SK-N-SH (cell line): Measurements from ENCODE around the gene C5orf24. TPM values are rescaled to one million over a fixed set of nuclear protein-coding genes. Genes with fewer than 3 reads are reported as not detected.

Source experiments
- CTCF ChIA-PET: fragments of 300-600, 350-600 bp; formaldehyde crosslinking; extraction: SDS; loops from one replicate; lab custom pipeline; 2021; lab: Yijun Ruan, JAX
- POLR2A ChIA-PET: fragments of 350-600 bp; sonication (Branson Sonifier 250); formaldehyde crosslinking; extraction: SDS; loops from one replicate; lab custom pipeline; 2020; ENCODE audit warnings: antibody characterized with exemption, inconsistent platforms; lab: Yijun Ruan, JAX
- DNase-seq: peaks from one replicate; pipeline ENCODE4 v3.0.0; 2012
- H2AFZ ChIP-seq: fragments of 200-600 bp; sonication (generic); 2 replicates; pipeline ENCODE4 v1.8.1; 2016; ENCODE audit warnings: antibody characterized with exemption, mild to moderate bottlenecking, low read depth
- H3F3A ChIP-seq: fragments of 200-600 bp; sonication (generic); replicated peaks from 2 replicates; pipeline ENCODE3; 2016; ENCODE audit warnings: antibody characterized with exemption, mild to moderate bottlenecking; ENCODE audit not compliant: insufficient read depth
- H3K27ac ChIP-seq, 2 experiments: fragments of 200-500 bp in 1 of 2; fragments of 200-600 bp in 1 of 2; sonication (Bioruptor generic) in 1 of 2; sonication (generic), shearing (Covaris generic) in 1 of 2; 2 replicates each; pipeline versions ENCODE4 v1.5.1 to v1.6.1; 2014 to 2016; ENCODE audit warnings: low read depth in 2 of 2, inconsistent platforms in 1 of 2, low read length in 1 of 2, mild to moderate bottlenecking in 1 of 2, mixed read lengths in 1 of 2
- H3K27me3 ChIP-seq: fragments of 200-600 bp; sonication (generic), shearing (Covaris generic); 2 replicates; pipeline ENCODE4 v1.6.1; 2016; ENCODE audit warnings: mixed run types; ENCODE audit not compliant: insufficient read depth
- H3K36me3 ChIP-seq, 2 experiments: fragments of 200-500 bp in 1 of 2; fragments of 200-600 bp in 1 of 2; sonication (Bioruptor generic) in 1 of 2; sonication (generic) in 1 of 2; replicated peaks in 1 of 2; 2 replicates each; pipeline versions ENCODE3 to v1.5.1; 2014 to 2016; ENCODE audit warnings: low read length in 1 of 2, mild to moderate bottlenecking in 1 of 2; ENCODE audit not compliant: insufficient read depth in 2 of 2, control insufficient read depth in 1 of 2
- H3K4me1 ChIP-seq, 2 experiments: fragments of 200-500 bp in 1 of 2; fragments of 200-600 bp in 1 of 2; sonication (Bioruptor generic) in 1 of 2; sonication (generic), shearing (Covaris generic) in 1 of 2; 2 replicates each; pipeline versions ENCODE4 v1.5.1 to v1.6.1; 2014 to 2016; ENCODE audit warnings: low read depth in 1 of 2, low read length in 1 of 2, mixed run types in 1 of 2; ENCODE audit not compliant: insufficient read depth in 2 of 2, control insufficient read depth in 1 of 2
- H3K4me2 ChIP-seq: fragments of 200-600 bp; sonication (generic), shearing (Covaris generic); 2 replicates; pipeline ENCODE4 v1.6.1; 2017; ENCODE audit warnings: mixed run types
- H3K4me3 ChIP-seq, 2 experiments: fragments of 200-500 bp in 1 of 2; fragments of 200-600 bp in 1 of 2; sonication (Bioruptor generic) in 1 of 2; sonication (generic), shearing (Covaris generic) in 1 of 2; 2 replicates each; pipeline versions ENCODE4 v1.5.1 to v1.8.1; 2014 to 2016; ENCODE audit warnings: low read depth in 2 of 2, inconsistent platforms in 1 of 2, low read length in 1 of 2, mild to moderate bottlenecking in 1 of 2, mixed read lengths in 1 of 2, moderate library complexity in 1 of 2
- H3K79me2 ChIP-seq: fragments of 200-600 bp; sonication (generic); 2 replicates; pipeline ENCODE4 v1.8.1; 2017; ENCODE audit warnings: mild to moderate bottlenecking; ENCODE audit not compliant: insufficient read depth
- H3K9ac ChIP-seq: fragments of 200-600 bp; sonication (generic); 2 replicates; pipeline ENCODE4 v1.6.1; 2017; ENCODE audit warnings: mixed run types
- H3K9me2 ChIP-seq: fragments of 200-600 bp; sonication (generic); 2 replicates; pipeline ENCODE4 v1.6.1; 2017; ENCODE audit warnings: mixed run types
- H3K9me3 ChIP-seq: fragments of 200-600 bp; sonication (generic); 2 replicates; pipeline ENCODE4 v1.6.1; 2017; ENCODE audit warnings: mixed run types, mild to moderate bottlenecking, moderate library complexity
- H4K20me1 ChIP-seq: fragments of 200-600 bp; sonication (generic); 2 replicates; pipeline ENCODE4 v1.6.1; 2017; ENCODE audit warnings: mild to moderate bottlenecking, mixed run types; ENCODE audit not compliant: insufficient read depth
- CHD2 ChIP-seq: fragments of 150-350 bp; IDR thresholded peaks from 2 replicates; pipeline ENCODE4 v1.6.1; 2018; ENCODE audit warnings: low read length; ENCODE audit not compliant: partially characterized antibody
- ELF1 ChIP-seq: IDR thresholded peaks from 2 replicates; pipeline ENCODE4 v1.4.0; 2012
- FOXJ3 ChIP-seq: sonication (generic); formaldehyde crosslinking; IDR thresholded peaks from 2 replicates; pipeline ENCODE4 v1.5.1; 2020; ENCODE audit warnings: mild to moderate bottlenecking, missing genetic modification reagents
- FOXM1 ChIP-seq: IDR thresholded peaks from 2 replicates; pipeline ENCODE4 v1.4.0; 2012; ENCODE audit warnings: low read depth, mild to moderate bottlenecking
- JUND ChIP-seq: IDR thresholded peaks from 2 replicates; pipeline ENCODE4 v1.4.0; 2012
- MEF2A ChIP-seq: IDR thresholded peaks from 2 replicates; pipeline ENCODE4 v1.4.0; 2012; ENCODE audit warnings: low read depth, borderline replicate concordance
- MXI1 ChIP-seq: IDR thresholded peaks from 2 replicates; pipeline ENCODE4 v1.6.1; 2012; ENCODE audit warnings: mild to moderate bottlenecking, low read depth, low read length, improper control_type of control experiment
- NFIC ChIP-seq: IDR thresholded peaks from 2 replicates; pipeline ENCODE4 v1.4.0; 2012; ENCODE audit warnings: borderline replicate concordance
- NRF1 ChIP-seq: IDR thresholded peaks from 2 replicates; pipeline ENCODE4 v1.6.1; 2012; ENCODE audit warnings: low read depth, mild to moderate bottlenecking, low read length
- POLR2AphosphoS5 ChIP-seq: IDR thresholded peaks from 2 replicates; pipeline ENCODE4 v1.6.1; 2012; ENCODE audit warnings: low read depth, low read length
- RAD21 ChIP-seq: IDR thresholded peaks from 2 replicates; pipeline ENCODE4 v1.6.1; 2012; ENCODE audit warnings: mild to moderate bottlenecking, low read length
- SIN3A ChIP-seq: IDR thresholded peaks from 2 replicates; pipeline ENCODE4 v1.6.1; 2012; ENCODE audit warnings: low read depth, mild to moderate bottlenecking, low read length, moderate library complexity, borderline replicate concordance
- WGBS: methylation state at CpG from one replicate; pipeline ENCODE4 v1.1.6; 2017; ENCODE audit warnings: low lambda C conversion rate; 5-methylcytosine and 5-hydroxymethylcytosine counted together
- polyA plus RNA-seq, 3 experiments: library from polyadenylated mRNA; depleted of rRNA; stranded (reverse); fragments of >200 nt; gene quantifications; 2 replicates each; pipeline ENCODE4 v1.2.3, GENCODE V29; 2012
- TF ChIP-seq, protein P1 (sequence below): IDR thresholded peaks from 2 replicates; pipeline ENCODE4 v1.4.0; 2012; ENCODE audit warnings: low read depth, borderline replicate concordance
- TF ChIP-seq, protein P2 (sequence below): fragments of 150-350 bp; IDR thresholded peaks from 2 replicates; pipeline ENCODE4 v1.6.1; 2016; ENCODE audit warnings: mild to moderate bottlenecking, low read depth, low read length
- TF ChIP-seq, protein P3 (sequence below): fragments of 200-600 bp; sonication (generic); IDR thresholded peaks from 2 replicates; pipeline ENCODE4 v1.6.1; 2017; ENCODE audit warnings: antibody characterized with exemption, mild to moderate bottlenecking, moderate library complexity
- TF ChIP-seq, protein P4 (sequence below): IDR thresholded peaks from 2 replicates; pipeline ENCODE4 v1.6.1; 2012; ENCODE audit warnings: mild to moderate bottlenecking, low read depth, low read length, moderate library complexity
- TF ChIP-seq, protein P5 (sequence below): fragments of 150-350 bp; IDR thresholded peaks from 2 replicates; pipeline ENCODE4 v1.6.1; 2017; ENCODE audit warnings: antibody characterized with exemption, low read length, low read depth, borderline replicate concordance
- TF ChIP-seq, protein P6 (sequence below): IDR thresholded peaks from 2 replicates; pipeline ENCODE4; 2012
- TF ChIP-seq, protein P7 (sequence below): IDR thresholded peaks from 2 replicates; pipeline ENCODE4 v1.4.0; 2012; ENCODE audit warnings: low read depth, borderline replicate concordance

Gene C5orf24
- polyA plus RNA-seq, 1 of the 3 experiments (the other 2 are of a cell fraction) = 21.8 TPM

DNA sequence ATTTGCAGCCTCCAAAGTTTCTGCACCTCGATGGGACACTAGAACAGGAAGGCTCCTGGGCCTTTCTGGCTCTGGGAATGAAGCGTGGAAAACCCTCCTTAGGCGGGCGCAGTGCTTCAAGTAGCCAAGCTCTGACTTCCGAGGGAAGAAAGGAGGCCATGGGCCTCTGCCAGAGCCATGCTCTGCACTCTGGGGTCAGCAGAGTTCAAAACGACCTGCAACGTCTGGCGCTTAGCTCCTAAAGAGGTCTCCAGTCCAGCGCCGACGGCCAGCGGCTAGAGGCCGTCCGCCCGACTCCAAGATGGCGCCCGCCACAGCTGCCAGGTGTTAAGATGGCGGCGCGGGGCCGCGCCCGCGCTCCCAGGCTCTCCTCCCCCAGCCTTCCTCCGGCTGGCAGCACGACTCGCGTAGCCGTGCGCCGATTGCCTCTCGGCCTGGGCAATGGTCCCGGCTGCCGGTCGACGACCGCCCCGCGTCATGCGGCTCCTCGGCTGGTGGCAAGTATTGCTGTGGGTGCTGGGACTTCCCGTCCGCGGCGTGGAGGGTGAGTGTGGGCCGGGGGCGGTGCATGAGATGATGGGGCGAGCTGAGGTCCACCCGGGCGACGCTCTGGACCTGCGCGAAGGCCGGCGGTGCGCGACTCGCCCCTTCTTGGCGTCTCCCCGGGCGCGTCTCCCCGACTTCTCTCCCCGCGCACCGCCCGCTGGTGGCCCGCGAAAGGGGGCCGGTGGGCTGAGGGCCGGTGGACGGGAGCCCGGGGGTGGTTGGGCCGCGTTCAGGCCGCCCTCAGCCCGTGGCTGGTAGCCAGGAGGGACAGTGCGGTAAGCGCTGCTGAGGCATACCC is 28.4 kb downstream of the C5orf24 start, which contains the start of gene TXNDC15:
Gene TXNDC15 (plus strand): TSS at position 385 of the 844 bp plus-strand sequence. CDS start 57 bp downstream, at position 442.
- peak within 1 kb of the TSS; percentile 87 for H3K4me2 ChIP-seq
- ChIA-PET POLR2A (interaction anchor here (0.6 to 1.8 kb wide), 10 partner anchors 11 to 561 kb away, joined by 3 to 17 read pairs (median 6); partner anchors contain the start of genes C5orf24, CAMLG, DDX46 and PCBD2), CTCF (interaction anchor here (1.3 to 3.4 kb wide), 5 partner anchors 12 to 117 kb away, joined by 3 to 18 read pairs (median 5); partner anchors contain the start of gene PCBD2)
- H2AFZ ChIP-seq = peak within 1 kb of the TSS; percentile 99
- H3K4me1 ChIP-seq = peaks cover 9 to 22% of the 10 kb centered on the region in 2 experiments; a peak in 2 of 4 replicates
- peaks cover 40% of the 10 kb centered on the region for H3K79me2 ChIP-seq
- WGBS = 11% methylated on average over 33 of the region's 79 CpGs
- H3K9me3 ChIP-seq = no peaks in the 10 kb centered on the region
- H3K27ac ChIP-seq = peak within 1 kb of the TSS; percentile 89
- H3K36me3 ChIP-seq = peaks cover 0 to 4% of the 10 kb centered on the region in 2 experiments
- peak; percentile 93 for DNase-seq
- H3F3A ChIP-seq = peaks cover 19% of the 10 kb centered on the region
- H4K20me1 ChIP-seq = no peaks in the 10 kb centered on the region
- peak within 1 kb of the TSS; percentile 92 for H3K9ac ChIP-seq
- no peaks in the 10 kb centered on the region for H3K27me3 ChIP-seq
- H3K4me3 ChIP-seq = peak within 1 kb of the TSS; percentile 70 to 78
- no peaks in the 10 kb centered on the region for H3K9me2 ChIP-seq
- peak; percentile 71; the same call in 1 of the 2 replicates for TF ChIP-seq MXI1
- TF ChIP-seq, protein P1, sequence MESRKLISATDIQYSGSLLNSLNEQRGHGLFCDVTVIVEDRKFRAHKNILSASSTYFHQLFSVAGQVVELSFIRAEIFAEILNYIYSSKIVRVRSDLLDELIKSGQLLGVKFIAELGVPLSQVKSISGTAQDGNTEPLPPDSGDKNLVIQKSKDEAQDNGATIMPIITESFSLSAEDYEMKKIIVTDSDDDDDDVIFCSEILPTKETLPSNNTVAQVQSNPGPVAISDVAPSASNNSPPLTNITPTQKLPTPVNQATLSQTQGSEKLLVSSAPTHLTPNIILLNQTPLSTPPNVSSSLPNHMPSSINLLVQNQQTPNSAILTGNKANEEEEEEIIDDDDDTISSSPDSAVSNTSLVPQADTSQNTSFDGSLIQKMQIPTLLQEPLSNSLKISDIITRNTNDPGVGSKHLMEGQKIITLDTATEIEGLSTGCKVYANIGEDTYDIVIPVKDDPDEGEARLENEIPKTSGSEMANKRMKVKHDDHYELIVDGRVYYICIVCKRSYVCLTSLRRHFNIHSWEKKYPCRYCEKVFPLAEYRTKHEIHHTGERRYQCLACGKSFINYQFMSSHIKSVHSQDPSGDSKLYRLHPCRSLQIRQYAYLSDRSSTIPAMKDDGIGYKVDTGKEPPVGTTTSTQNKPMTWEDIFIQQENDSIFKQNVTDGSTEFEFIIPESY = no peak
- TF ChIP-seq FOXM1 = no peak
- TF ChIP-seq, protein P2, sequence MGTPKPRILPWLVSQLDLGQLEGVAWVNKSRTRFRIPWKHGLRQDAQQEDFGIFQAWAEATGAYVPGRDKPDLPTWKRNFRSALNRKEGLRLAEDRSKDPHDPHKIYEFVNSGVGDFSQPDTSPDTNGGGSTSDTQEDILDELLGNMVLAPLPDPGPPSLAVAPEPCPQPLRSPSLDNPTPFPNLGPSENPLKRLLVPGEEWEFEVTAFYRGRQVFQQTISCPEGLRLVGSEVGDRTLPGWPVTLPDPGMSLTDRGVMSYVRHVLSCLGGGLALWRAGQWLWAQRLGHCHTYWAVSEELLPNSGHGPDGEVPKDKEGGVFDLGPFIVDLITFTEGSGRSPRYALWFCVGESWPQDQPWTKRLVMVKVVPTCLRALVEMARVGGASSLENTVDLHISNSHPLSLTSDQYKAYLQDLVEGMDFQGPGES = no peak
- peak; percentile 54 for TF ChIP-seq CHD2
- TF ChIP-seq NRF1 = 0 out of 2 replicates have a peak, but pooled peaks have one; percentile 18
- TF ChIP-seq, protein P3, sequence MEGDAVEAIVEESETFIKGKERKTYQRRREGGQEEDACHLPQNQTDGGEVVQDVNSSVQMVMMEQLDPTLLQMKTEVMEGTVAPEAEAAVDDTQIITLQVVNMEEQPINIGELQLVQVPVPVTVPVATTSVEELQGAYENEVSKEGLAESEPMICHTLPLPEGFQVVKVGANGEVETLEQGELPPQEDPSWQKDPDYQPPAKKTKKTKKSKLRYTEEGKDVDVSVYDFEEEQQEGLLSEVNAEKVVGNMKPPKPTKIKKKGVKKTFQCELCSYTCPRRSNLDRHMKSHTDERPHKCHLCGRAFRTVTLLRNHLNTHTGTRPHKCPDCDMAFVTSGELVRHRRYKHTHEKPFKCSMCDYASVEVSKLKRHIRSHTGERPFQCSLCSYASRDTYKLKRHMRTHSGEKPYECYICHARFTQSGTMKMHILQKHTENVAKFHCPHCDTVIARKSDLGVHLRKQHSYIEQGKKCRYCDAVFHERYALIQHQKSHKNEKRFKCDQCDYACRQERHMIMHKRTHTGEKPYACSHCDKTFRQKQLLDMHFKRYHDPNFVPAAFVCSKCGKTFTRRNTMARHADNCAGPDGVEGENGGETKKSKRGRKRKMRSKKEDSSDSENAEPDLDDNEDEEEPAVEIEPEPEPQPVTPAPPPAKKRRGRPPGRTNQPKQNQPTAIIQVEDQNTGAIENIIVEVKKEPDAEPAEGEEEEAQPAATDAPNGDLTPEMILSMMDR = no peak
- peak; percentile 70; the same call in 1 of the 2 replicates for TF ChIP-seq SIN3A
- no peak for TF ChIP-seq MEF2A
- TF ChIP-seq, protein P4, sequence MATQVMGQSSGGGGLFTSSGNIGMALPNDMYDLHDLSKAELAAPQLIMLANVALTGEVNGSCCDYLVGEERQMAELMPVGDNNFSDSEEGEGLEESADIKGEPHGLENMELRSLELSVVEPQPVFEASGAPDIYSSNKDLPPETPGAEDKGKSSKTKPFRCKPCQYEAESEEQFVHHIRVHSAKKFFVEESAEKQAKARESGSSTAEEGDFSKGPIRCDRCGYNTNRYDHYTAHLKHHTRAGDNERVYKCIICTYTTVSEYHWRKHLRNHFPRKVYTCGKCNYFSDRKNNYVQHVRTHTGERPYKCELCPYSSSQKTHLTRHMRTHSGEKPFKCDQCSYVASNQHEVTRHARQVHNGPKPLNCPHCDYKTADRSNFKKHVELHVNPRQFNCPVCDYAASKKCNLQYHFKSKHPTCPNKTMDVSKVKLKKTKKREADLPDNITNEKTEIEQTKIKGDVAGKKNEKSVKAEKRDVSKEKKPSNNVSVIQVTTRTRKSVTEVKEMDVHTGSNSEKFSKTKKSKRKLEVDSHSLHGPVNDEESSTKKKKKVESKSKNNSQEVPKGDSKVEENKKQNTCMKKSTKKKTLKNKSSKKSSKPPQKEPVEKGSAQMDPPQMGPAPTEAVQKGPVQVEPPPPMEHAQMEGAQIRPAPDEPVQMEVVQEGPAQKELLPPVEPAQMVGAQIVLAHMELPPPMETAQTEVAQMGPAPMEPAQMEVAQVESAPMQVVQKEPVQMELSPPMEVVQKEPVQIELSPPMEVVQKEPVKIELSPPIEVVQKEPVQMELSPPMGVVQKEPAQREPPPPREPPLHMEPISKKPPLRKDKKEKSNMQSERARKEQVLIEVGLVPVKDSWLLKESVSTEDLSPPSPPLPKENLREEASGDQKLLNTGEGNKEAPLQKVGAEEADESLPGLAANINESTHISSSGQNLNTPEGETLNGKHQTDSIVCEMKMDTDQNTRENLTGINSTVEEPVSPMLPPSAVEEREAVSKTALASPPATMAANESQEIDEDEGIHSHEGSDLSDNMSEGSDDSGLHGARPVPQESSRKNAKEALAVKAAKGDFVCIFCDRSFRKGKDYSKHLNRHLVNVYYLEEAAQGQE = peak; percentile 74
- TF ChIP-seq, protein P5, sequence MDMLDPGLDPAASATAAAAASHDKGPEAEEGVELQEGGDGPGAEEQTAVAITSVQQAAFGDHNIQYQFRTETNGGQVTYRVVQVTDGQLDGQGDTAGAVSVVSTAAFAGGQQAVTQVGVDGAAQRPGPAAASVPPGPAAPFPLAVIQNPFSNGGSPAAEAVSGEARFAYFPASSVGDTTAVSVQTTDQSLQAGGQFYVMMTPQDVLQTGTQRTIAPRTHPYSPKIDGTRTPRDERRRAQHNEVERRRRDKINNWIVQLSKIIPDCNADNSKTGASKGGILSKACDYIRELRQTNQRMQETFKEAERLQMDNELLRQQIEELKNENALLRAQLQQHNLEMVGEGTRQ = no peak
- TF ChIP-seq NFIC = no peak; the same call in 1 of the 2 replicates
- TF ChIP-seq, protein P6, sequence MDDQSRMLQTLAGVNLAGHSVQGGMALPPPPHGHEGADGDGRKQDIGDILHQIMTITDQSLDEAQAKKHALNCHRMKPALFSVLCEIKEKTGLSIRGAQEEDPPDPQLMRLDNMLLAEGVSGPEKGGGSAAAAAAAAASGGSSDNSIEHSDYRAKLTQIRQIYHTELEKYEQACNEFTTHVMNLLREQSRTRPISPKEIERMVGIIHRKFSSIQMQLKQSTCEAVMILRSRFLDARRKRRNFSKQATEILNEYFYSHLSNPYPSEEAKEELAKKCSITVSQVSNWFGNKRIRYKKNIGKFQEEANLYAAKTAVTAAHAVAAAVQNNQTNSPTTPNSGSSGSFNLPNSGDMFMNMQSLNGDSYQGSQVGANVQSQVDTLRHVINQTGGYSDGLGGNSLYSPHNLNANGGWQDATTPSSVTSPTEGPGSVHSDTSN = peak; percentile 6; the same call in 1 of the 2 replicates
- TF ChIP-seq, protein P7, sequence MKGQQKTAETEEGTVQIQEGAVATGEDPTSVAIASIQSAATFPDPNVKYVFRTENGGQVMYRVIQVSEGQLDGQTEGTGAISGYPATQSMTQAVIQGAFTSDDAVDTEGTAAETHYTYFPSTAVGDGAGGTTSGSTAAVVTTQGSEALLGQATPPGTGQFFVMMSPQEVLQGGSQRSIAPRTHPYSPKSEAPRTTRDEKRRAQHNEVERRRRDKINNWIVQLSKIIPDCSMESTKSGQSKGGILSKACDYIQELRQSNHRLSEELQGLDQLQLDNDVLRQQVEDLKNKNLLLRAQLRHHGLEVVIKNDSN = peak; percentile 5; the same call in 1 of the 2 replicates
- no peak for TF ChIP-seq JUND
- no peak for TF ChIP-seq RAD21
- peak; percentile 91 for TF ChIP-seq POLR2AphosphoS5
- TF ChIP-seq FOXJ3 (CRISPR knock-in tag) = 0 out of 2 replicates have a peak, but pooled peaks have one; percentile 34
- TF ChIP-seq ELF1 = peak; percentile 78
